ENCODE measurements around the gene SLC29A1.
"Not testable (repeated sequence)": the region's sequence is repeated elsewhere in the genome, so short reads cannot be mapped to it uniquely, and the experiment has no call there.

Gene SLC29A1

GRCh38 chr6:44221291-44221960 is 2.0 kb upstream of the SLC29A1 start:
- DNase-seq (ENCODE audit: extremely low read depth in 1 of 2, low read depth in 1 of 2) = peak in 1 of 2 donors; percentile 65

GRCh38 chr6:44221961-44222335 is 1.4 kb upstream of the SLC29A1 start:
- no peak for DNase-seq (ENCODE audit: extremely low read depth in 1 of 2, low read depth in 1 of 2)

GRCh38 chr6:44222486-44223318 is 693 bp upstream of the SLC29A1 start:
- no peak for DNase-seq (ENCODE audit: extremely low read depth in 1 of 2, low read depth in 1 of 2)

- no peak for DNase-seq (ENCODE audit: extremely low read depth in 1 of 2, low read depth in 1 of 2)
Measured at GRCh38 chr6:44224029-44224964, 902 bp downstream of the SLC29A1 start.

- no peak for DNase-seq (ENCODE audit: extremely low read depth in 1 of 2, low read depth in 1 of 2)
Measured at GRCh38 chr6:44224965-44225305, 1.5 kb downstream of the SLC29A1 start.

- no peak for DNase-seq (ENCODE audit: extremely low read depth in 1 of 2, low read depth in 1 of 2)
Measured at GRCh38 chr6:44225579-44226325, 2.4 kb downstream of the SLC29A1 start.

GRCh38 chr6:44226368-44227147 is 3.2 kb downstream of the SLC29A1 start:
- no peak for DNase-seq (ENCODE audit: extremely low read depth in 1 of 2, low read depth in 1 of 2)

- DNase-seq (ENCODE audit: extremely low read depth in 1 of 2, low read depth in 1 of 2) = no peak
Measured at GRCh38 chr6:44227148-44227793, 3.9 kb downstream of the SLC29A1 start.

GRCh38 chr6:44228031-44228430 is 4.6 kb downstream of the SLC29A1 start:
- no peak for DNase-seq (ENCODE audit: extremely low read depth in 1 of 2, low read depth in 1 of 2)

- no peak for DNase-seq (ENCODE audit: extremely low read depth in 1 of 2, low read depth in 1 of 2)
Measured at GRCh38 chr6:44228433-44228832, 5.0 kb downstream of the SLC29A1 start.

- no peak for DNase-seq (ENCODE audit: extremely low read depth in 1 of 2, low read depth in 1 of 2)
Measured at GRCh38 chr6:44228836-44229235, 5.4 kb downstream of the SLC29A1 start.

- DNase-seq (ENCODE audit: extremely low read depth in 1 of 2, low read depth in 1 of 2) = no peak
Measured at GRCh38 chr6:44229376-44230033, 6.1 kb downstream of the SLC29A1 start.

- DNase-seq (ENCODE audit: extremely low read depth in 1 of 2, low read depth in 1 of 2) = no peak
Measured at GRCh38 chr6:44230034-44230675, 6.8 kb downstream of the SLC29A1 start.

GRCh38 chr6:44231426-44231825 is 8.0 kb downstream of the SLC29A1 start:
- DNase-seq (ENCODE audit: extremely low read depth in 1 of 2, low read depth in 1 of 2) = not testable (repeated sequence)

- DNase-seq (ENCODE audit: extremely low read depth in 1 of 2, low read depth in 1 of 2) = no peak
Measured at GRCh38 chr6:44232676-44233566, 9.5 kb downstream of the SLC29A1 start.

GRCh38 chr6:44233567-44234100 is 10.2 kb downstream of the SLC29A1 start:
- no peak for DNase-seq (ENCODE audit: extremely low read depth in 1 of 2, low read depth in 1 of 2)

Data from stimulated activated CD8-positive, alpha-beta memory T cell treated with anti-CD3 and anti-CD28 coated beads, Interleukin-7, amount 100 ng/mL, for 48 hours (primary cell).